GM21576 (cell line): ENCODE data around the gene VILL.

Experiments used
- ATAC-seq: cut with Tn5 transposase; IDR thresholded peaks from one replicate; pipeline ENCODE4 v1.9.1; 2021; ENCODE audit warnings: mild to moderate bottlenecking, moderate library complexity; ENCODE audit not compliant: unreplicated experiment

The VILL gene

DNA sequence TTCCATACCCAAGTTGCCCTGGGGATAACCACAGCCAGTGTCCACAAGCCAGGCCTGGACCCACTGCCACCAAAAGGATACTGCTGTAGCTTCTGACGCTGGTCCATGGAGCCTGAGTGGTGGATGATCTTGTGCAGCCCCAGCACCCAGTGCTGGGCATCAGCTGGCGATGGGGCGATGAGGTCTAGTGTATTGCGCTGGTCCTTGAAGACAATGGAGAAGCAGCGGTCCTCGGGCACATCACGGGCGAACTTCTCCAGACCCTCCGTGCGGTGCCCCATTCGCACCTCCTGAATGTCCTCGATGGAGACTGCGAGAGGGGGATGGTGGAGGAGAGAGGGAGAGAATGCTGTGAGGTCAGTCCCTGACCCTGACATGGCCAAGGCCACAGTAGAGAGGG lies 25.8 kb downstream of the VILL start:
- no peak for ATAC-seq

- no peak for ATAC-seq
Measured at GRCh38 chr3:38016847-38017444, 26.4 kb downstream of the VILL start.

GRCh38 chr3:38017445-38018295 lies 27.1 kb downstream of the VILL start:
- no peak for ATAC-seq

DNA sequence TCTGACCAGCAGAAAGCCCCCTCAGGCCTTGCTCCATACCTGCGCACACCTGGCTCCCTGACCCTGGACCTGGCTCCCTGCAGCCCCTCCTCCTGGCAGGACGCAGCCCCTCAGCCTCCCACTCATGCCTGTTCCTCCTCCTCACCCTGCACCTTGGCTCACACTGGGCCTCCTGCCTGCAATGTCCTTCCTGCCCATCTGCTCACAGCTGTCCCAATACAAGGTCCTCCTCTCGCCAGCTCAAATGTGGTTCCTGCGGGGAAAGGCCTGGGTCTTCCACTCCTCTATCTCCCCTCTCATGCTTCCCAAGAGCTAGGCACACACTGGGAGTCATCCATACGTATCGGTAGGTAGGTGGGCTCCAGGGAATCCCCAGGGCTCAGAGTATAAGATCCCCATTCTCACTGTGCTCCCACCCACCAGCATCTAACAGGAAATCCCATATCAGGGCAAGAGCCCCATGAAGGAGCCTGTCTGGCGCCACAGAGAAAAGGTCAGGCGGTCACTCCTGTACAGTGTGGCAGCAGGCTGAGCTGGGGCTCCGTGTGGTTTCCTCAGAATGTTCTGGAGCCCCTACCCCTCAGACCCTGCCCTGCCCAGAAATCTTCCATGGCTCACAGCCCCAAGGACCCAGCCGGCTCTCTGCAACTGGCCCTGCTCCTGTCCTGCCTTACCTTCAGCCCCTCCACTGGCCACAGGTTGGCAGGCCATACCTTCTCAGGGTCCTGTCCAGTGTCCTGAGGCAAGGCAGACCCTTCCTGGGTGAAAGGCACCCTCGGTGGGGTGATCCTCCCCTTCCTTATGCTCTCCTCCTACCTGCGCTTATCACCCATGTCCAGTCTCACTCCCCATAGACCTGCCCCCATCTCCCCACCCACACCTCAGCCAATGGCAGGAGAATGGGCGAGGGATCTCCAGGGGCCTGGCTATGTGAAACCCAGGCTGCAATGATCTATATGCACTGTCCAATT lies 28.0 kb downstream of the VILL start:
- ATAC-seq: no peak

DNA sequence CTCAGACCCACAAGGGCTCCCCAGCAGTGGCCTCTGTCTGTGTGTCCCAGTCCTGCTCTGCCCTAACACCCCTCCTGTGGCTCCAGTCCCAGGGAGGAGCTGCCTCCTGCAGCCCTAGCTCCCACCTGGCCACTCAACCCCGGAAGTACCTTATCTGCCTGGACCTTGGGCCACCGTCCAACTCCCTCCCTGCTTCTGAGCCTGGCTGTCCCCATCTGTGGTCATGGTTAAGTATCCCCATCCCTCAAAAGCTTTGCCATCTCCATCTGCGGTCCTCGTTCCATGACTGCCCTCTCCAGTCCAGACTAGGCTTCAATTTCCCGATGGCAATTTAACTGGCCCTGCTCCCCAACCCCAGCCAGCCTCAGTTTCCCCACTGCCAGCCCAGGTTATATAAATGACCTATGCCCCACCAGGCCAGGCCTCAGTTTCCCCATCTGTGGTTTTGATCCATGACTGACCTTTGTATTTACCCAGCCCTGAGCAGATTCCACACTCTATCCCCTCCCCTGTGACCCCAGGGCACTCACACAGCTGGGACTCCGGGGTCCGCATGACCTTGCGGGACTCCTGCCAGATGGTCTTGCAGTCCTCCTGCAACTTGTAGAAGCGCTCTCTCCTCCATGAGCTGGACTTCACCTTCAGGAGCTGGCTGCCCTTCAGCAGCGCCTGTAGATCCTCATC lies 29.2 kb downstream of the VILL start:
- ATAC-seq: no peak

- ATAC-seq: no peak
Measured at GRCh38 chr3:38020342-38020726, 29.7 kb downstream of the VILL start.

- ATAC-seq: no peak
Measured at GRCh38 chr3:38021196-38021595, 30.6 kb downstream of the VILL start.

GRCh38 chr3:38022301-38022700 lies 31.7 kb downstream of the VILL start:
- ATAC-seq: no peak

GRCh38 chr3:38022896-38023709 lies 32.5 kb downstream of the VILL start:
- no peak for ATAC-seq

DNA sequence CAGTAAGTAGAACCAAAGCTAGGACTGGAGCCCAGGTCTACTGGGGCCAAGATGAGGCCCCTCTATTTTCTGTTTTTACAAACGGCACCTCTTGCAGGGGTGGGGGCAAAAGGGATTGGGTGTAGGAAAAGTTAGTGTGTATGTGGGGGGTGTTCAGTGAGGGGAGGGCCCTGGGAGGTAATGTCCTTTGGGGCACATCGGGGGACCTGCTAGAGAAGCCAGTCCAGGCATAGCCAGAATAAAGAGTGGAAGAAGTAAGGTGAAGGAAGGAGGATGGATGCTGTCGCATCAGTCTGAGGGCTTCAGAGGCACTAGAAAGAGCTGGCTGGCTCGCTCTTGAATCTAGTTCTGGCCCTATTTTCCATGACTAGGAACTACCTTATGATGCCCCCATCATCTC lies 36.3 kb downstream of the VILL start:
- ATAC-seq: no peak

DNA sequence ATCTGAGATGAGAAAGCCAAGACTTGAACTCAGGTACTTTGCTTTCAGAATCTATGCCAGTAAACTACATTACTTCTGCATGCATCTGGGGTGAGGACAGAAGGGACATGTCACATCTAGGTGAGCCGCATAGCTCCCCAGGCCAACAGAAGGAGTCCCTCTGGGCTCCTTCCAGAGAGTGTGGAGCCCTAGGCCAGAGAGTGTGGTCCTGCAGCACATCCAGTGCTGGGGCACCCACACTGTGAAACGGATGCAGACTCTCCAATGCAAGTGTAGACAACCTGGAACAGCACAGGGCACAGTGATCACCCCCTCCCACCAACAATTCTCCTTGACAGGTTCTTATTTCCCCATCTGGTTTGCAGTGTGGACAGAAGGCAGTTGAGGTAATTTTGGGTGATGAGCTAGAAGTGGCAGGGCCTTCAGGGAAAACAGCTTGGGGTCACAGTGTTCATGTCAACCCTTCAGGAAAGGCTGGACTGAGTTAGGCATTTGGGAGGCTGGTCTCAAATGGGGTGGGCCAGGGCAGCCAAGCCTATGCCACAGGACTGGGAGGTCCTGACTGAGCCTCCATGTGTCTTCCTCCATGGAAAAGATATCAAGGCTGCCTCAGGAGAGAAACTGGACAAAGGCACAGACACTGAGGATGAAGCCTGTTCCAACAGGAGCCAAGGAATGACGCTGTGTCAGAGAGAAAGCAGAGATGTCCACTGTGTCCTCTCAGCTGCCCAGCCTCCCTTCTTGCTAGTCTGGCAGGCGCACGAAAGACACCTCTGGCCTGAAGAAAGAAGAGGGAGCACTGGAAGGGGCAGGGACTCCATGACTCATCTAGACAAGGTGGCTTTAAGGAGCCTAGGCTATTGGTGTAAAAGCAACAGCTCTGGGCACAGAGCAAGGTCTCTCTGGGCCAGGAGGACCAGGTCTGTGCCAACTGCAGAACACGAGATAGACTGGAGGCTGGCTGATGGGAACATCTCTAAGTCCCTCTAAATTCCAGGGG lies 37.2 kb downstream of the VILL start:
- no peak for ATAC-seq

DNA sequence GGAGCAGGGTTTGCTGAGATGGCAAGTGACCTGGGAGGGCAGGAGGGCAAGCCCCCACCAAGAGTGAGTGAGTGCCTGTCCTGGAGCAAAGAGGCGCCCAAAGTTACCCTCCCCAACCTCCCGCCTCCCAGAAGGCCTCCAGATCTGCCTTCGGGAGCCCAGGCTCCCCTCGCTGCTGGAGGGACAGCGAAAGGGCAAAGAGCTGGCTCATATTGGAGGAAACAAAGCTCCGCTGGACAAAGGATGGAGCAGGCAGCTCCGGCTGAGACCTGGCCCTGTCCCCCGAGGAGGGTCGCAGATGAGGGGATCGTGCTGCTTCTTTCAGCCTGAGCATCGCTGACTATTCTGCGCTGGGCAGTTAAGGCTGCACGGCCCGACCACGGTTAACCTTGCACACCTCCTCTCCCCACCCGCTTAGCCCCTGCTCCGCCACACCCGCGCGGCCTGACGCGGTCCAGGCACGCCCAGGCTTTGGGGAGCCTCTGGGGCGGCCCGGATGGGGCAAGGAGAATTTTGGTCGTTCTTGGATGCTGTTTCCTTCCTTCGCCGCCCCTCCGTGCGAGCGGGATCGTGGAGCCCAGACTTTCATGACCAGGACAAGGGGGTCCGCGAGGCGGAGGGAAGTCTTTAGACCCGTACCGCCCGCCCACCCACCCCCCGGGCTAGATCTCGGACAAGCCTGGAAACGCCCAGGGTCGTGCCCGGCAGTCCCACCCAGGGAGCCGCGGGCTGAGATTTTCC lies 38.2 kb downstream of the VILL start:
- ATAC-seq: no peak

DNA sequence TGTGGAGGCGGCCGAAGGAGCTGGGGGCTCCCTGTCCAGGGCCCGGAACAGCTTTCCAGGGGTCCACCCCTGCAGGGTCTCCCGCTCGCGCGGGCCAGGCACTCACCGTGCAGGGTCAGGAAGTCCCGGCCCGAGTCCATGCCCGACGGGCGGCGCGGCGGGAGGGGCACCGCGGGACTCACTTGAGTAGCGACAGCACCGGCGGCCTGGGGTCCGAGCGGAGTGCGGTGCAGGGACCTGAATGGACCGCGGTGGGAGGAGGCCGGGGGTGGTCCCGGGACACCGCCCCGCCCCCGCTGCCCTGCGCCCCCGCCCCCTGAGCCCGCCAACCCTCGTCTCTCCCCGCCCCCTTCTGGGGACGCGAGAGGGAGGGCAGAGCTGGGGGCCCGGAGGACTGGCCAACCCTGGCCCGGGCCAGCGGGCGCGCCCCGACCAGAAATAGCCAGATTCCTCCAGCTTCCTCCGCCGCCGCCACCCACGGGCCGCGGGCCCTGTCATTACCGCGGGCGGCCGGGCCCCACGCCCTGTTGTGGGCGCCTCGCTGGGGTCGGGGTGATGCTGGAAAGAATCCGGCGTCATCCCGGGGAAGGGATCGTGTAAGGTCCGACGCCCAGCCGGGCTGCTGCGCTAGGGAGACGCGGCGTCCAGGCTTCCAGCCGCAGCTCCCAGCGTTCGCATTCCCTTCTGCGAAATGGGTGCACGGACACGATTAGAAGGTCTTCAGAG lies 39.0 kb downstream of the VILL start, which contains the start of gene PLCD1:
PLCD1 (minus strand) TSS at position 243 of the 726 bp plus-strand sequence; CDS start at position 140, 103 bp downstream.
- ATAC-seq: no peak

- ATAC-seq: no peak
Measured at GRCh38 chr3:38030126-38031021, 39.8 kb downstream of the VILL start.

GRCh38 chr3:38031022-38031994 lies 40.7 kb downstream of the VILL start:
- no peak for ATAC-seq
